Fibroblast of upper back skin (primary cell): ENCODE data around the gene SLC13A5.
"Not testable (repeated sequence)": the region's sequence is repeated elsewhere in the genome, so short reads cannot be mapped to it uniquely, and the experiment has no call there.

Experiments
- DNase-seq: peaks from one replicate; pipeline ENCODE4 v3.0.0-alpha.2; 2013

The SLC13A5 gene

DNA sequence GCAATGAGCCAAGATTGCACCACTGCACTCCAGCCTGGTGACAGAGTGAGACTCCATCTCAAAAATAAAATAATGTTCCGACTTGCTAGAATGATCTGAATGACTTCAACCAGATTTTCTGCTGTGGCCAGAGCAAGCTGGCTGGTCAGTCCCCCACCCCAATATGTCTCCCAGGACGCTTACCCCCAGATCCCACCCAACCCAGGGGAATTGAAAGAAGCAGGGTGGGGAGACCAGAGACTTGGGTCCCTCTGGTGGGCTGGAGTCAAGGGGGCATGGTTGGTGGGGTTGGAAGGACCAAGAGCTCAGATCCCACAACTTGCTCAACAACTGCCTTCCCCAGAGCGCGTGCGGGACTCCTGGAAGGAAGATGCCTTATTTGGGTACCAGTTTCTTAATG is 54.8 kb downstream of the SLC13A5 start:
- not testable (repeated sequence) for DNase-seq

- DNase-seq: no peak
Observed at GRCh38 chr17:6657633-6658287, 55.4 kb downstream of the SLC13A5 start.

GRCh38 chr17:6656797-6657632 is 56.2 kb downstream of the SLC13A5 start:
- not testable (repeated sequence) for DNase-seq

DNA sequence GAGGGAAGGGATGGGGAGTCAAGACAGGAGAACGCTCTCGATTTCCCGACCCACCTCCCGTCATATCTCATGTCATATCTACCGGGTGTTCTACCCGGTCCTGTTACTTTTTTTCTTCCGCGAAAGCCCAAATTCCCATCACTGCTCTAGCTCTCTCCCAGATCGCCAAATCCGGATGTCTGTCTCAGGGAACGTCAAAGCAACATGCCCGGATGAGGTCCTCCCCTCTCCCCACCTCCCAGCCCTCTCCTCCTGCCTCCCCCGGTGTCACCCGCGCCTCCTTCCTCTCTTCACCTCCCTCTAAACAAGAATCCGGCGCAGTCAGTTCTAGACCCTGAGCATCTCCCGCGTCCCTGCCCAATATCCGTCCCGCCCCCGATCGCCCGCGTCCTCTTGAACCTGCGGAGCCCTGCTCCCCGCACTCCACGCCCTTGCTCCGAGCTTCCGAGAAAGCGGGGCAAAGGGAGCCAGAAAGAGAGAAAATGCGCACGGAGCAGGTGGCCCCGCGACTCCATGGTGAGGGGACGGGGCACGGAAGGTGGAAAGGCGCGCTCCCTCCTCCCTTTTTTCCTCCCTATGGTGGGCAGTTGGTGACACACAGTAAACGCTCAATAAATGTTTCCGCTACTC is 57.3 kb downstream of the SLC13A5 start:
- DNase-seq: not testable (repeated sequence)

- no peak for DNase-seq
Observed at GRCh38 chr17:6654841-6655731, 58.1 kb downstream of the SLC13A5 start.

- DNase-seq: peak; percentile 30
Observed at GRCh38 chr17:6651919-6652452, 61.2 kb downstream of the SLC13A5 start.

GRCh38 chr17:6651354-6651918 is 61.7 kb downstream of the SLC13A5 start, which contains the start of the genes C17orf100 and MED31:
C17orf100 (plus strand) TSS chr17:6651762; CDS start chr17:6651914, 152 bp downstream.
MED31 (minus strand) TSS chr17:6651605; CDS start chr17:6651528, 77 bp downstream.
- DNase-seq: peak; percentile 88

GRCh38 chr17:6648181-6648580 is 65.0 kb downstream of the SLC13A5 start:
- DNase-seq: no peak

DNA sequence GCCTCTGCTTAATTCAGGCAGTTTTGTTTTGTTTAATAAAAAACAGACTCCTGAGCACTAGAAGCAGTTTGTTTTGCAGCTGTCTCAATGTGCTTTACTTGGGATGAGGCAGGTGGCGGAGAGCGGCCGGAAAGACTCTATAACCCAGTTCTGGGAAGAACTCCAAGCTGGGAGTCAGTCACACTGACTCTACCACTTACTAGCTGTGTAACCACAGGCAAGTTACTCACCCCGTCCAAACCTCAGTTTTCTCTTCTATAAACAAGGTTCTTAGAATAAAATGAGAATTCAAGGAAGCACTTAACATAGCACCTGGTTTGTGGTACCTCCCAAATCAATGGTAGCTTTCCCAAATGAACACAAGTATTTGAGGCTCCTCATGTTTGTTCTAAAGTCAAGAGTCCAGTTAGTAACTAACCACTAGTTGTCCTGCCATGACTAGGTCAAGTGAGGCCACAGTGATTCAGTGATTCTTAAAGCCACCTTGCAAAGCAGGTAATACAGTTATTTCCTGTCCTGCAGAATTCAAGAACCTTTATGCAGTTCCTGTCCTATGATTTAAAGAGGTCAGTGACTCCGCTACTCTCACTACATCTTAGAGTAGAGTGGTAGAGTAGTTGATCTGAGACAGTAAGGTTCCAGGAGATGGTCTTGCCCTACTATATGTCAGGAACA is 69.6 kb downstream of the SLC13A5 start:
- DNase-seq: peak; percentile 85

DNA sequence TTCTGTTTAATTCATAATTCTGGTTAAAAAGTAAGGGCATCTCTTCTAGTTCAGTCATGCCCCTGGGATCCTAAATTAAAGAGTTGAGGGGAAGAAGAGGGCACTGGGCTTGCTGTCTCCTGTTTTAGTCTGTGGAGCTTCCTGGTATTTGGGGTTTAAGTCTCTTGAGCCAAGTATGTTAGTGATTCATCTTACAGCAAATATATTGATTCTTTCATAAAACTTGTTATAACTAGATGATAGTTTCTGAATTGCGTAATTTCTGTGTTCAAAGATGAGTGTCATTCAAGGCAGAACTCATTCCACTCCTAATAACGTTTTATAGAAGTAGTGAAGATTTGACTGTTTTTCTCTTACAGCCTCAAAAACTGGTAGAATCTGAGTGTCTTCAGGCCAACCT is 70.6 kb downstream of the SLC13A5 start:
- peak; percentile 26 for DNase-seq

GRCh38 chr17:6641247-6641863 is 71.8 kb downstream of the SLC13A5 start:
- DNase-seq: no peak

- peak; percentile 88 for DNase-seq
Observed at GRCh38 chr17:6640536-6641246, 72.5 kb downstream of the SLC13A5 start, which contains the start of the genes KIAA0753 and TXNDC17. KIAA0753 (minus strand) TSS chr17:6640711; CDS start chr17:6635103, 5,608 bp downstream. TXNDC17 (plus strand) TSS chr17:6641060; CDS start chr17:6641083, 23 bp downstream.

GRCh38 chr17:6639586-6640535 is 73.3 kb downstream of the SLC13A5 start:
- DNase-seq: peak; percentile 31

DNA sequence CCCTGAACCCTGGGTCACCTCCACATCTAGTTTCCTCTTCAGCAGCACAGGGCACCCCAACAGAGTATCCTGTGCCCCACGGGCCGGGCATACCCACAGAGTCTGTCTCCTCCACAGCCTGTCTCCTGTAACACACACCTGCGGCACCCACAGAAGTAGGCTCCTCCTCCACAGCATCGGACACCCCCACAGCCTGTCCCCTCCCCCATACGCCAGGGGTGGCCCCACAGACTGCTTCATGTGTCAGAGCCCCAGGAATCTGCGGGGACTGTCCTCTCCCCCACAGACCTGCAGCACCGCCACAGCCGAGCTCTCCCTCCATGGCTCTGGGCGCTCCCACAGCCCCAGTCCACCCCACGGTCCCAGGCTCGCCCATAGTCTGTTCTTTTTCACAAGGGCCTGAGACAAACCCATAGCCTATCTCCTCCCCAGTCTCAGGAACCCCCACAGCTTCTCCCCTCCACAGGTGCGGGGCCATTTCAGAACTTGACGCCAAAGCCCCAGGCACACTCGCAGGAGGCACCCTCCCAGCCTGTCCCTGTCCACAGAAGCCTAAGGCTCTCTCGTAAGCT is 74.1 kb downstream of the SLC13A5 start:
- no peak for DNase-seq

DNA sequence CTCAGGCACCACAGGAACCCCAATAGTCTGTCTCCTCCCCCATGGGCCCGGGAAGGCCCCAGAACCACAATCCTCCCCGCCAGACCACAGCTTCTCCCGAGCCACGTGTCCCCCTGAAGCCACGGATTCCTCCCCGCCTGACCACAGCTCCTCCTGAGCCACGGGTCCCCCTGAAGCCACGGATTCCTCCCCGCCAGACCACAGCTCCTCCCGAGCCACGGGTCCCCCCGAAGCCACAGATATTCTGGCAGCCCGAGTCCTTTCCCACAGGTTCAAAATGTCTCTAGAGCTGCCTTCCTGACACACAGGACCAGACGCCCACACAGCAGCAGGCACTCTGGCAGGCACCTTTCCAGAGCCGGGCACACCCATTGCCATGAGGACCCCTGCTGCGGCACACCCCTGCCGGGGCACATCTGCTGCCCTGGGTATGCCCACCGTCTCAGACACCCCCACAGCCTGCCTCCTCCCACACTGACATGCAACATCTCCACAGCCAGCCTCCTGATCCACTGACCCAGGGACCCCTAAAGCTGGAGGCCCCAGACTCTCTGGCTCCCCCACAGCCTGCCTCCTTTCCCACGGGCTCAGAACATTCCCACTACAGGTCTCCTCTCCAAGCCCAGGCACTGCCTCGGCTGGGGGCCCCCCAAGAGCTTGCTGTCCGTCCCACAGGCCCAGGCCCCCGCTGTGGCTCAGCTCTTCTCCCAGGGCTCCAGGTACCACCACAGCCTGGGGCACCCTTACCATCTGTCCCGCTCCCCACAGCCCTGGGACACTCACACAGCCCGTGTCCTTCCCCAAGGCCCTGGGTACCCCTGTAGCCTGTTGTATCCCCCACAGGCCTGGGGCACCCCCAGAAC is 74.9 kb downstream of the SLC13A5 start:
- DNase-seq: no peak

- no peak for DNase-seq
Observed at GRCh38 chr17:6637458-6637840, 75.7 kb downstream of the SLC13A5 start.
